Sigmoid colon (tissue), 4 donors: ENCODE measurements around the gene GORASP1.

ENCODE experiments used
- POLR2A ChIP-seq, 2 donors: fragments of 450-650 bp; IDR thresholded peaks; one replicate each; pipeline ENCODE4 v1.6.1; 2016; ENCODE audit warnings: antibody characterized with exemption in 2 of 2, mild to moderate bottlenecking in 2 of 2, moderate library complexity in 2 of 2
- POLR2AphosphoS5 ChIP-seq, 4 donors: sonication (generic); formaldehyde crosslinking; IDR thresholded peaks; one replicate each; pipeline ENCODE4 v1.6.1; 2017; ENCODE audit warnings: antibody characterized with exemption in 4 of 4
- TF ChIP-seq, protein P1 (sequence below), 4 experiments: fragments of 450-650 bp in 3 of 4; fragments of 200-600 bp in 1 of 4; IDR thresholded peaks; one replicate each; pipeline ENCODE4 v1.5.1; 2016 to 2019; ENCODE audit warnings: antibody characterized with exemption in 4 of 4, mild to moderate bottlenecking in 3 of 4, moderate library complexity in 2 of 4

DNA sequence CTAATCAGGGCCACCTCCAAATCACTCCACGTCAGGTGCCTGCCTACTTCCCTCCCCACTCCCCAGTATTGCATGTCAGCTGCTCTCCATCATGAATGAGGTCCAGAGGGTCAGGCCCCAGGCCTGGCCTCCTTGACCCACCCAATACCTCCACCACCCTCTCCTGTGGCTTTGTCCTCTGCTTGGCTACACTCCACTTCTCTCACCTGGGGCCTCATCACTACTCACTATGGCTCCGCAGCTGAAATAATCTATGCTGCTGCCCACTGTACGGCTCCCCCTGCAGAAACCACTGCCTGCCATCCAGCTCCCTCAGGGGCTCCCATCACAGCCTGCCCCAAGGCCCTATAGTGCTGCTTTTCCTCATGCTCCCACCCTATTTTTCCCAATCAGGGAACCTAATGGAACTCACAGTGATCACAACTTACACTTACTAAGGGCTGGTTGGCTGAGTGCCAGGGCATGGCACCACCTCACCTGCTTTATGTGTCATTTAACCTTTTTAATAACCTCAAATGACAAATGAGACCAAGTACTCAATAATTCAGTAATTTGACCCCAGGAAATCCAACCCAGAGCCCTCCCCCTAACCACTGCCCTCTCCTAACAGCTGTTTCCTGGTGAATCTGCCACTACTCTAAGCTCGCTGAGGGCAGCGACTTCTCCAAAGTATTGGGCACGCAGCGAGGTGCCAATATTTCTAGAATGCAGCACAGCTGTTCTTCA is 2.3 kb downstream of the GORASP1 start:
- TF ChIP-seq, protein P1, sequence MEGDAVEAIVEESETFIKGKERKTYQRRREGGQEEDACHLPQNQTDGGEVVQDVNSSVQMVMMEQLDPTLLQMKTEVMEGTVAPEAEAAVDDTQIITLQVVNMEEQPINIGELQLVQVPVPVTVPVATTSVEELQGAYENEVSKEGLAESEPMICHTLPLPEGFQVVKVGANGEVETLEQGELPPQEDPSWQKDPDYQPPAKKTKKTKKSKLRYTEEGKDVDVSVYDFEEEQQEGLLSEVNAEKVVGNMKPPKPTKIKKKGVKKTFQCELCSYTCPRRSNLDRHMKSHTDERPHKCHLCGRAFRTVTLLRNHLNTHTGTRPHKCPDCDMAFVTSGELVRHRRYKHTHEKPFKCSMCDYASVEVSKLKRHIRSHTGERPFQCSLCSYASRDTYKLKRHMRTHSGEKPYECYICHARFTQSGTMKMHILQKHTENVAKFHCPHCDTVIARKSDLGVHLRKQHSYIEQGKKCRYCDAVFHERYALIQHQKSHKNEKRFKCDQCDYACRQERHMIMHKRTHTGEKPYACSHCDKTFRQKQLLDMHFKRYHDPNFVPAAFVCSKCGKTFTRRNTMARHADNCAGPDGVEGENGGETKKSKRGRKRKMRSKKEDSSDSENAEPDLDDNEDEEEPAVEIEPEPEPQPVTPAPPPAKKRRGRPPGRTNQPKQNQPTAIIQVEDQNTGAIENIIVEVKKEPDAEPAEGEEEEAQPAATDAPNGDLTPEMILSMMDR (IDR thresholded peaks at IDR 0.05), result no peak
- TF ChIP-seq POLR2A (IDR thresholded peaks at IDR 0.05), result no peak
- no peak for TF ChIP-seq POLR2AphosphoS5 (IDR thresholded peaks at IDR 0.05)
